Keratinocyte (primary cell): ENCODE data around the gene NR6A1.

Experiments used
- EZH2 ChIP-seq: IDR thresholded peaks from one replicate; pipeline ENCODE4 v1.6.1; 2012; ENCODE audit warnings: inconsistent platforms, mild to moderate bottlenecking, low read length, moderate library complexity
- TF ChIP-seq, protein P1 (sequence below), 3 experiments: IDR thresholded peaks in 1 of 3; conservative IDR thresholded peaks in 1 of 3; optimal IDR thresholded peaks in 1 of 3; 2 replicates in 2 of 3; 3 replicates in 1 of 3; pipeline versions ENCODE3 to v1.5.1; 2011; ENCODE audit warnings: low read length in 3 of 3, mild to moderate bottlenecking in 3 of 3, moderate library complexity in 2 of 3, control low read depth in 1 of 3, inconsistent platforms in 1 of 3; ENCODE audit not compliant: insufficient read depth in 2 of 3; ENCODE audit errors: extremely low read depth in 1 of 3

- TF ChIP-seq, protein P1, sequence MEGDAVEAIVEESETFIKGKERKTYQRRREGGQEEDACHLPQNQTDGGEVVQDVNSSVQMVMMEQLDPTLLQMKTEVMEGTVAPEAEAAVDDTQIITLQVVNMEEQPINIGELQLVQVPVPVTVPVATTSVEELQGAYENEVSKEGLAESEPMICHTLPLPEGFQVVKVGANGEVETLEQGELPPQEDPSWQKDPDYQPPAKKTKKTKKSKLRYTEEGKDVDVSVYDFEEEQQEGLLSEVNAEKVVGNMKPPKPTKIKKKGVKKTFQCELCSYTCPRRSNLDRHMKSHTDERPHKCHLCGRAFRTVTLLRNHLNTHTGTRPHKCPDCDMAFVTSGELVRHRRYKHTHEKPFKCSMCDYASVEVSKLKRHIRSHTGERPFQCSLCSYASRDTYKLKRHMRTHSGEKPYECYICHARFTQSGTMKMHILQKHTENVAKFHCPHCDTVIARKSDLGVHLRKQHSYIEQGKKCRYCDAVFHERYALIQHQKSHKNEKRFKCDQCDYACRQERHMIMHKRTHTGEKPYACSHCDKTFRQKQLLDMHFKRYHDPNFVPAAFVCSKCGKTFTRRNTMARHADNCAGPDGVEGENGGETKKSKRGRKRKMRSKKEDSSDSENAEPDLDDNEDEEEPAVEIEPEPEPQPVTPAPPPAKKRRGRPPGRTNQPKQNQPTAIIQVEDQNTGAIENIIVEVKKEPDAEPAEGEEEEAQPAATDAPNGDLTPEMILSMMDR (optimal IDR thresholded peaks at IDR 0.05 in 1 of 3, IDR thresholded peaks at IDR 0.05 in 1 of 3, conservative IDR thresholded peaks at IDR 0.05 in 1 of 3; ENCODE audit: extremely low read depth in 1 of 3, insufficient read depth in 2 of 3, low read length in 3 of 3) = no peak
- TF ChIP-seq EZH2 = no peak
Observed at GRCh38 chr9:124553738-124554137, 217.4 kb downstream of the NR6A1 start.
